HG03575 (cell line): Measurements from ENCODE around the gene CMIP.

ENCODE experiments used
- ATAC-seq: cut with Tn5 transposase; IDR thresholded peaks from one replicate; pipeline ENCODE4 v1.9.1; 2021; ENCODE audit not compliant: unreplicated experiment, insufficient number of reproducible peaks, low FRiP score; ENCODE audit errors: extremely low read depth

CMIP gene

GRCh38 chr16:81669473-81670350 is 225.1 kb downstream of the CMIP start:
- ATAC-seq = no peak

DNA sequence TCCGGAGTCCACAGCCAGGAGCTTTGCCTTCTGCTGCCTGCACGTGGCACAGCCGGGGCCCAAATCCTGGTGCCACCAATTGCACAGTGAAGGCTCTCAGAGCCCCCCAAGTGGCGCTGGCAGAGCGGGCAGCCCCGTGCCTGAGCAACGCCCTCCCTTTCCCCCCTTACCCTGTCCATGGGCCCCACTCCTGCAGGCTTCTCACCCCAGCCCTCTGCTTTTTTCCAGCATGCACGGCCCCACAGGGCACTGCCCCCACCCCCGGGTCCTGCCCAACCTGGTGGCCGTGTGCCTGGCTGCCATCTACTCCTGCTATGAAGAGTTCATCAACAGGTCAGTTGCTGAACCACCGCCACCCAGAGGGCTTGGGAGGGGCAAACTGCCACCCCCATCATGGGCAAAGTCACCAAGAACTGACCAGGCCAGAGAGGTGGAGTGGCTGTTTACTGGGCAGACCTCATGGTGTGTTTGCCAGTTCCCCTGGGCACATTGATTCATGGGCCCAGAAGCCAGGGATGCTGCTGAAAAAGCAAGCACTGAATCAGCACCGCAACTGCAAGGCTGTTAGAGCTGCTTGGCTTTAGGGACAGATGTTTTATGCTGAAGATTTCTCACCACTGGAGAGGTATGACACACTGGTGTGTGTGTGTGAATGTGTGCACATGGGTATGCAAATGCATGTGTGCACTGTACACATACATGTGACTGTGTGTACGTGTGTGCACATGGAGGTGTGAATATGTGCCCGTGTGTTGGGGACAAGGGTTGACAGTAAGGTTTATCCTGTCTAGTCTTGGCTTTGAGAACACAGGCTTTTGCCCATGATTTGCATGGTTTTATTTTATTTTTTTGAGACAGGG is 227.4 kb downstream of the CMIP start:
- ATAC-seq = no peak

GRCh38 chr16:81673432-81673831 is 228.8 kb downstream of the CMIP start:
- ATAC-seq = no peak

- no peak for ATAC-seq
Measured at GRCh38 chr16:81675662-81676061, 231.1 kb downstream of the CMIP start.

GRCh38 chr16:81676066-81676882 is 231.7 kb downstream of the CMIP start:
- ATAC-seq = no peak

DNA sequence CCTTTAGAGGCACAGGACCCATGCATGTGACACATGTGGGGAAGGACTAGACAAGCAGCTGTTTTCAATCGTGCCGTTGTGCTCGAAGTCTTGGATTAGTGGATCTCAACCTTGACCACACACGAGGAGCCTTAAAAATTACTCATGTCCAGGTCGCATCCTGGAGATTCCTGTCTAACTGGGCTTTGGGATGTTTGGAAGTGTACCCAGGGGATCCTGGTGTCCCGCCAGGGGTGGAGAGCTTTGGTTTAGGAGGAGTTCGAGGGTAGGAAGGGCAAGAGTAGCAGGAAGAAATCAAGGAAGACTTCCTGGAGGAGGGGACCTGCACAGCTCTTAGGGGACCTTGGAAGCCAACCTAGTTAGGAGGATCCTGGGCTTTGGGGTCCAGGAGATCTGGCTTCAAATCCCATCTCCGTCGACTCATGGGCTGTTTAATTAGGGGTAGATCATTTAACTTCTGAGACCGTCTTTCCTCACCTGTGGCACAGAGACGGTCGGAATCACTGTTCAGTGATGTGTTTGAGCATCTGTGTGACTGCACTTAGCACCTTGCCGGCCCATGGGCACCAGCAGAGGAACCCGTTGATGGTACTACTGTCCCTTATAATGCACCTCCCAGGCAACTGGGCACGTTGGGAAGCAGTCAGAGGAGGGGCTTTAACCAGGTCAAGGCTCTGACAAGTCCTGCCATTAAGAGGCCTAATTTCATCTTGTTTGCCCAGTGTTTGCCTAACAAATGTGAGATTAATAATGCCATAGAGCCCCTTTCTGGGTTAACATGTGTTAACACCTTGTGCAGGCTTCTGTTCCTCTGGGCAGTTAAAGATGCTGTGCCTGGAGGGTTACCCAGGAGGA is 232.5 kb downstream of the CMIP start:
- ATAC-seq = no peak

GRCh38 chr16:81678326-81679095 is 233.9 kb downstream of the CMIP start:
- no peak for ATAC-seq

GRCh38 chr16:81679721-81680430 is 235.3 kb downstream of the CMIP start:
- ATAC-seq = no peak

GRCh38 chr16:81680444-81681275 is 236.1 kb downstream of the CMIP start:
- ATAC-seq = no peak

DNA sequence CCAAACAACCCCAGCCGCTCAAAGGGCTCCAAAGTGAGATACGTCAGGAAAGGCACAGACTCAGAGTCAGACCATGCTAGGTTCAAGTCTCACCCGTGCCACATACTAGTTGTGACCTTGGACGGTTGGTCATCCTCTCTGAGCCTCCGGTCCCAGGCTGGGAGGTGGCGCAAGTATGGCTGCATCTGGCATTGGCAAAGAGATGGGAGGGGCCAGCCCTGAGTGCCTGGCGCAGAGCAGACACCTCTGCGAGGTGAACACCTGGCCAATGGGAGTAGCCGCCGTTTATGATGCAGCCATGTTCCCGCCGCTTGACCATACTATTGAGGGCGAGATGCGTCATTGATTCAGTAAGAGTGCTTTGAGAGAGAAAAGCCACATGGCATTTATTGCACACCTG is 236.7 kb downstream of the CMIP start:
- no peak for ATAC-seq

GRCh38 chr16:81684242-81684837 is 239.7 kb downstream of the CMIP start:
- no peak for ATAC-seq

DNA sequence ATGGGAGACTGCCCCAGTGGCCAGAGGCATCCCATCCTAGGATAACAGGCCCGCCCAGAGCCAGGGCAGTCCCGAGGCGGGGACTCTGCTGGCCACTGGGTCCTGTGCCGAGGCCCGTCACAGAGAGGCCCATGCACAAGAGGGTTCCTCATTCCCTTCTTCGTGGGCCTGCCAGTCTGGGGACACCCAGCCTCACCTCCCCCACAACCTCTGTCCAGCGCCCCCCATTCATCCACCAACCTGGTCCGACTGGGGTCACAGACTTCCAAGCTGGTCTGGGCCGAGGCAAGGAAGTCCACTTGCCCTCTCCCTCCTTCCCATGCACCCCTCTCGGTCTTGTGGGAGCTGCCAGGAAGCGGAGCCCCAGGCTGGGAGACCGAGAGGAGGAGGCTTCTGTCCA is 240.3 kb downstream of the CMIP start:
- no peak for ATAC-seq

GRCh38 chr16:81686391-81687130 is 242.0 kb downstream of the CMIP start:
- no peak for ATAC-seq

GRCh38 chr16:81687131-81687456 is 242.5 kb downstream of the CMIP start:
- no peak for ATAC-seq

DNA sequence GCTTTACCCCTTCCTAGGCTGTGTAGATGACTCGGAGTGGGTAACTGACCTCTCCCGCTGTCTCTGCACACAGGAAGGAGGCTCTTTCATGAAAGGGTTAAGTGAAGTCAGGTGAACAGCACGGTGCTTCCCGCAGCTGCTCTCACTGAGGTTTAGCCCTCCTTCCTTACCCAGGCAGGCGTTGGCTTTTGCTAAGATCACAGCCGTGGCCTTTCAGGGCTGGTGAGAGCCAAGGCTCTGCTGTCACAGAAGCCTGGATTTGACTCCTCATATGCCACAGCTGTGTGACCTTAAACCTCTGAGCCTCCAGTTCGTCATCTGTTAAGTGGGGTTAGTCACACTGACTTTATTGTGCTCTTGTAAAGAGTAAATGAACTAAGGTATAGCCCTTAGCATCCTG is 243.6 kb downstream of the CMIP start:
- no peak for ATAC-seq
